ENCODE results near the gene RRP15. TPM values are rescaled to one million over a fixed set of nuclear protein-coding genes. Genes with fewer than 3 reads are reported as not detected.

The RRP15 gene
- total RNA-seq, 1 donor from 2014 or later: 15.8 TPM

DNA sequence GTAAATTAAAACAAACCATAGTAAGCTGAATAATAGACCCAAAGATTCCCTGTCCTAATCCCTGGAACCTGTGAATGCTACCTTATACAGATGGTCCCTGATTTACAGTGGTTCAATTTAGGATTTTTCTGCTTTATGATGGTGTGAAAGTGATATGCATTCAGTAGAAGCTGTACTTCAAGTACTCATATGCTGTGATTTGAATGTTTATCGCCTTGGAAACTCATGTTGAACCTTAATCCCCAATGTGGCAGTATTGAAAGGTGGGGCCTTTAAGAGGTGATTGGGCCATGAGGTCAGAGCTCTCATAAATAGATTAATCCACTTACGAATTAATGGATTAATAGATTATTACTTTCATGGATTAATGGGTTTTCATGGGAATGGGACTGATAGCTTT is 10.6 kb upstream of the RRP15 start:
- Mint-ChIP-seq H3K4me1 (no peaks in the 10 kb centered on the region), H3K9me3 (no peaks in the 10 kb centered on the region), H3K27ac (no peak overlapping the region), H3K27me3 (ENCODE audit: insufficient read depth, low read depth) (no peaks in the 10 kb centered on the region), H3K4me3 (no peak overlapping the region), H3K36me3 (no peaks in the 10 kb centered on the region)
- Histone ChIP-seq H3K4me1 (peaks cover 27% of the 10 kb centered on the region), H3F3A (ENCODE audit: low read depth) (peaks cover 11% of the 10 kb centered on the region), H3K36me3 (no peaks in the 10 kb centered on the region), H3K27ac (peak overlapping the region; percentile 29), H3K9ac (no peak overlapping the region), H3K27me3 (no peaks in the 10 kb centered on the region), H3K4me3 (no peak overlapping the region), H3K79me2 (ENCODE audit: low read depth) (no peaks in the 10 kb centered on the region), H2AFZ (replicated peaks) (no peak overlapping the region), H3K4me2 (no peak overlapping the region), H4K20me1 (ENCODE audit: low read depth) (no peaks in the 10 kb centered on the region), H3K9me3 (ENCODE audit: low read depth) (no peaks in the 10 kb centered on the region)
- no peak for DNase-seq (ENCODE audit: low spot score)
- TF ChIP-seq EZH2 (IDR thresholded peaks at IDR 0.05) (no peak), EZH2phosphoT487 (IDR thresholded peaks at IDR 0.05) (no peak)
- TF ChIP-seq, protein P1, sequence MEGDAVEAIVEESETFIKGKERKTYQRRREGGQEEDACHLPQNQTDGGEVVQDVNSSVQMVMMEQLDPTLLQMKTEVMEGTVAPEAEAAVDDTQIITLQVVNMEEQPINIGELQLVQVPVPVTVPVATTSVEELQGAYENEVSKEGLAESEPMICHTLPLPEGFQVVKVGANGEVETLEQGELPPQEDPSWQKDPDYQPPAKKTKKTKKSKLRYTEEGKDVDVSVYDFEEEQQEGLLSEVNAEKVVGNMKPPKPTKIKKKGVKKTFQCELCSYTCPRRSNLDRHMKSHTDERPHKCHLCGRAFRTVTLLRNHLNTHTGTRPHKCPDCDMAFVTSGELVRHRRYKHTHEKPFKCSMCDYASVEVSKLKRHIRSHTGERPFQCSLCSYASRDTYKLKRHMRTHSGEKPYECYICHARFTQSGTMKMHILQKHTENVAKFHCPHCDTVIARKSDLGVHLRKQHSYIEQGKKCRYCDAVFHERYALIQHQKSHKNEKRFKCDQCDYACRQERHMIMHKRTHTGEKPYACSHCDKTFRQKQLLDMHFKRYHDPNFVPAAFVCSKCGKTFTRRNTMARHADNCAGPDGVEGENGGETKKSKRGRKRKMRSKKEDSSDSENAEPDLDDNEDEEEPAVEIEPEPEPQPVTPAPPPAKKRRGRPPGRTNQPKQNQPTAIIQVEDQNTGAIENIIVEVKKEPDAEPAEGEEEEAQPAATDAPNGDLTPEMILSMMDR (IDR thresholded peaks at IDR 0.05): no peak

GRCh38 chr1:218275823-218276222 is 9.3 kb upstream of the RRP15 start:
- H3K27me3 ChIP-seq: no peaks in the 10 kb centered on the region

DNA sequence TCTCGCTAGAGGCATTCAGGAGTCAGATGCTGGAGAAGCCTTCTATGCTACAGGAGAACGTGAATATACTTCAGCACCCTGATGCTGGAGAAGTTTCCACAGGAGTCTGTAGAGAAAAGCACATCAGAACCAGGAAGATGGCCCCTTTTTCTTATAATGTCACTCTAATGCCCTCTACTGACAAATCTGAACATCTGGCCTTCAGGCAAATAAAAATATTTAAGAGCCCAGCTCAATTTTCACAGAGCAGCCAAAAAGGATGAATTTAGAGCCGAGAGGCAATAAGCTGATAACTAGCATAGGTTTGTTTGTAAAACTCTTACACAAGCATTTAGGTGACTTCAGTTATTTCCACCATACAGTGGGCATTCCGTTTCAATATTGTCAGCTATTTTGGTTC is 3.8 kb upstream of the RRP15 start:
- Histone ChIP-seq H3K36me3 (no peaks in the 10 kb centered on the region), H4K20me1 (ENCODE audit: low read depth) (no peaks in the 10 kb centered on the region), H3K4me3 (no peak overlapping the region), H2AFZ (replicated peaks) (no peak overlapping the region), H3F3A (ENCODE audit: low read depth) (peaks cover 6% of the 10 kb centered on the region), H3K27me3 (no peaks in the 10 kb centered on the region), H3K79me2 (ENCODE audit: low read depth) (peaks cover 12% of the 10 kb centered on the region), H3K4me2 (no peak overlapping the region), H3K9me3 (ENCODE audit: low read depth) (no peaks in the 10 kb centered on the region), H3K4me1 (peaks cover 14% of the 10 kb centered on the region), H3K9ac (no peak overlapping the region), H3K27ac (no peak overlapping the region)
- DNase-seq (ENCODE audit: low spot score): no peak
- H3K27ac Mint-ChIP-seq: no peak overlapping the region
- H3K36me3 Mint-ChIP-seq: no peaks in the 10 kb centered on the region
- H3K4me3 Mint-ChIP-seq: no peak overlapping the region
- H3K4me1 Mint-ChIP-seq: peaks cover 15% of the 10 kb centered on the region
- H3K27me3 Mint-ChIP-seq (ENCODE audit: insufficient read depth, low read depth): no peaks in the 10 kb centered on the region
- peaks cover 10% of the 10 kb centered on the region for H3K9me3 Mint-ChIP-seq
- TF ChIP-seq EZH2 (IDR thresholded peaks at IDR 0.05) (no peak), EZH2phosphoT487 (IDR thresholded peaks at IDR 0.05) (no peak)
- TF ChIP-seq, protein P1 (IDR thresholded peaks at IDR 0.05): no peak

More at GRCh38 chr1:218275823-218276222, 9.3 kb upstream of the RRP15 start:
- Mint-ChIP-seq H3K9me3 (peaks cover 6% of the 10 kb centered on the region), H3K4me3 (no peak overlapping the region), H3K27me3 (ENCODE audit: insufficient read depth, low read depth) (no peaks in the 10 kb centered on the region), H3K27ac (no peak overlapping the region), H3K36me3 (no peaks in the 10 kb centered on the region), H3K4me1 (no peaks in the 10 kb centered on the region)
- Histone ChIP-seq H3K27ac (no peak overlapping the region), H3K79me2 (ENCODE audit: low read depth) (no peaks in the 10 kb centered on the region), H3K9me3 (ENCODE audit: low read depth) (no peaks in the 10 kb centered on the region), H3K9ac (no peak overlapping the region), H4K20me1 (ENCODE audit: low read depth) (no peaks in the 10 kb centered on the region), H3F3A (ENCODE audit: low read depth) (peaks cover 11% of the 10 kb centered on the region), H3K36me3 (no peaks in the 10 kb centered on the region), H3K4me1 (peaks cover 27% of the 10 kb centered on the region), H2AFZ (replicated peaks) (no peak overlapping the region), H3K4me2 (no peak overlapping the region), H3K4me3 (no peak overlapping the region)
- no peak for DNase-seq (ENCODE audit: low spot score)
- TF ChIP-seq EZH2phosphoT487 (IDR thresholded peaks at IDR 0.05) (no peak), EZH2 (IDR thresholded peaks at IDR 0.05) (no peak)
- TF ChIP-seq, protein P1 (IDR thresholded peaks at IDR 0.05): no peak

Data from neural progenitor cell (in vitro differentiated cells).